NCI-H146 (cell line): ENCODE measurements around the gene CES3.
"Not testable (repeated sequence)": the region's sequence is repeated elsewhere in the genome, so short reads cannot be mapped to it uniquely, and the experiment has no call there.

Source experiments
- DNase-seq: peaks from one replicate; lab custom pipeline; 2025; lab: John Stamatoyannopoulos, UW

CES3 gene

DNA sequence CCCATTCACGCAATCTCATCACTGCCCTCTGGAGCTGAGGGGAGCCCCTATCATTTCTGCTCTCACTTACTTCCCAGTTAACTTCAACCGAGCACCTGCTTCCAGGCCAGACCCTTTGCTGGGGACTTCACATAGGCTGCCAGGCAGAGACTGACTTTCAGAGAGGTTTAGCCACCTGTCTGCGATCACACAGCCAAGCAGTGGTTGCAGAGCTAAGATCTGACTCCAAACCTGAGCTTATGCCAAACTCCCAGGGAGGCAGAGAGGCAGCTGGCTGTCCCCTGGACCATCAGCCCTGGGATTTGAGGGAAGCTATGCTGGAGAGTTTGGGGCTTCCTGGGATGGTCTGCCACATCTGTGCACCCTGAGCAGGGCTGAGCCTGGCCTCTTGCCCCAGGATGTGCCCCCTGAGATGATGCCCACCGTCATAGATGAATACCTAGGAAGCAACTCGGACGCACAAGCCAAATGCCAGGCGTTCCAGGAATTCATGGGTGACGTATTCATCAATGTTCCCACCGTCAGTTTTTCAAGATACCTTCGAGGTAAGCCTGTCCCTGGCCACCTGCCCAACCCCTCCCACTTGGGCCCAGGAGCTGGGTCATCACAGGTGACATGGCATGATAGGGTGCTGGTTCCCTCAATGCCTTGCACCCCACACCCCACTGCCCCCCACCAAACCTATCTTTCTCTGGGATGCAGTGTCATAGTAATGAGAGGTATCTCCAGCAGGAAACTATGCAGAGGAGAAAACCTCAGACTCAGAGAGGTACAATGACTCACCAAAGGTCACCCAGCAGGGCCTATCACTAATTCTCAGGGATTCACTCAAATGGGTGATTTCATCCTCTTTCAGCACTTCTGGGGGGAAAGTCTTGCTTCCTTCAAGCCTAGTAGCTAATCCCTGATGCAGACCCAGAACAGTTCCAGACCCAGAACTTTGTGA is 10.0 kb downstream of the CES3 start:
- no peak for DNase-seq

DNA sequence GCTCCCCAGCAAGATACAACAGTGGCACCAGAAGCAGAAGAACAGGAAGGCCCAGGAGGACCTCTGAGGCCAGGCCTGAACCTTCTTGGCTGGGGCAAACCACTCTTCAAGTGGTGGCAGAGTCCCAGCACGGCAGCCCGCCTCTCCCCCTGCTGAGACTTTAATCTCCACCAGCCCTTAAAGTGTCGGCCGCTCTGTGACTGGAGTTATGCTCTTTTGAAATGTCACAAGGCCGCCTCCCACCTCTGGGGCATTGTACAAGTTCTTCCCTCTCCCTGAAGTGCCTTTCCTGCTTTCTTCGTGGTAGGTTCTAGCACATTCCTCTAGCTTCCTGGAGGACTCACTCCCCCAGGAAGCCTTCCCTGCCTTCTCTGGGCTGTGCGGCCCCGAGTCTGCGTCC is 11.9 kb downstream of the CES3 start:
- no peak for DNase-seq

- no peak for DNase-seq
Observed at GRCh38 chr16:66973716-66974115, 12.7 kb downstream of the CES3 start.

- DNase-seq = peak; percentile 13
Observed at GRCh38 chr16:66974156-66974931, 13.3 kb downstream of the CES3 start.

GRCh38 chr16:66974932-66975246 is 13.8 kb downstream of the CES3 start:
- peak; percentile 23 for DNase-seq

- DNase-seq = no peak
Observed at GRCh38 chr16:66975302-66975893, 14.3 kb downstream of the CES3 start.

GRCh38 chr16:66976746-66977145 is 15.7 kb downstream of the CES3 start:
- no peak for DNase-seq

GRCh38 chr16:66977341-66978113 is 16.5 kb downstream of the CES3 start:
- DNase-seq = peak; percentile 68

GRCh38 chr16:66979011-66979717 is 18.1 kb downstream of the CES3 start:
- DNase-seq = no peak

DNA sequence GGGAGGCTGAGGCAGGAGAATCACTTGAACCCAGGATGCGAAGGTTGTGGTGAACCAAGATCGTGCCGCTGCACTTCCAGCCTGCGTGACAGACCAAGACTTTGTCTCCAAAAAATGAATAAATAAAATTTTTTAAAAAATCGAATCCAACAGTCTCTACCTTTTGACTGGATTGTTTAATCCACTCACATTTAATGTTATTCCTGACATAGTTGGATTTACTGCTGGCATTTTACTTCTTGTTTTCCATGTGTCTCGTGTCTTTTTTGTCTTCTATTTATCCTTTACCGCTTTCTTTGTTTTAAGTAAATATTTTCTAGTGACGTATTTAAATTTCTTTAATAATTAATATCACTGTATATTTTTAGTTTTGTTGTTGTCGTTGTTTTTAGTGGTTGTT is 22.0 kb downstream of the CES3 start:
- no peak for DNase-seq

- no peak for DNase-seq
Observed at GRCh38 chr16:66984892-66985311, 23.8 kb downstream of the CES3 start.

GRCh38 chr16:66986559-66986958 is 25.5 kb downstream of the CES3 start:
- DNase-seq = no peak

GRCh38 chr16:66988197-66988788 is 27.2 kb downstream of the CES3 start, which contains the start of gene CES4A:
Gene CES4A (plus strand): TSS chr16:66988589. CDS start chr16:66988773, 184 bp downstream.
- no peak for DNase-seq

GRCh38 chr16:66991545-66992077 is 30.5 kb downstream of the CES3 start:
- no peak for DNase-seq

DNA sequence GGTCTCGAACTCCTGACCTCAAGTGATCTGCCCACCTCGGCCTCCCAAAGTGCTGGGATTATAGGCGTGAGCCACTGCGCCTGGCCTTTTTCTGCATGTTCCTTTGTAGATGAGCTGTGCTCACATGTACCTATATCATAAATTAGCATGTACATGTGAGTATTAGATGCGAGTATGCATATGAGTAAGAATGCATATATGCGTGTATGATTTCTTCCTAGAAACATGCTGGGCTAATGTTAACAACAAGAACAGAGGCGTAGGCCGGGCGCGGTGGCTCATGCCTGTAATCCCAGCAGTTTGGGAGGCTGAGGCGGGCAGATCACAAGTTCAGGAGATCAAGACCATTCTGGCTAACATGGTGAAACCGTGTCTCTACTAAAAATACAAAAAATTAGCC is 32.5 kb downstream of the CES3 start:
- not testable (repeated sequence) for DNase-seq

- DNase-seq = no peak
Observed at GRCh38 chr16:66996324-66996982, 35.4 kb downstream of the CES3 start.

DNA sequence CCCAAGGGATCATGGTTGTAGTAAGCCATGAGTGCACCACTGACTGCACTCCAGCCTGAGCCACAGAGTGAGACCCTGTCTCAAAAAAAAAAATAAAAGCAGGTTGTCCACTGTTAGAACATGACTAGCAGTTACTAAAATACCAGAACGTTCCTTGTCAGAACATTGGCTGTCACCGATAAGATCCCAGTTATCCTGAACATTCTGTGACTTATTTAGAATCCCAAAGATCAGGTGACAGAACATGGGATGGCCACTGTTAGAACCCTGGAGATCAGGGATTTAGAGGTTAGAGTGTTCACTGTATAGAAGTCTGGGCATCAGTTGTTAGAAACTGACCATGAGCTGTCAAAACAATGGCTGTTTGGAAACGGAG is 35.9 kb downstream of the CES3 start:
- DNase-seq = no peak

DNA sequence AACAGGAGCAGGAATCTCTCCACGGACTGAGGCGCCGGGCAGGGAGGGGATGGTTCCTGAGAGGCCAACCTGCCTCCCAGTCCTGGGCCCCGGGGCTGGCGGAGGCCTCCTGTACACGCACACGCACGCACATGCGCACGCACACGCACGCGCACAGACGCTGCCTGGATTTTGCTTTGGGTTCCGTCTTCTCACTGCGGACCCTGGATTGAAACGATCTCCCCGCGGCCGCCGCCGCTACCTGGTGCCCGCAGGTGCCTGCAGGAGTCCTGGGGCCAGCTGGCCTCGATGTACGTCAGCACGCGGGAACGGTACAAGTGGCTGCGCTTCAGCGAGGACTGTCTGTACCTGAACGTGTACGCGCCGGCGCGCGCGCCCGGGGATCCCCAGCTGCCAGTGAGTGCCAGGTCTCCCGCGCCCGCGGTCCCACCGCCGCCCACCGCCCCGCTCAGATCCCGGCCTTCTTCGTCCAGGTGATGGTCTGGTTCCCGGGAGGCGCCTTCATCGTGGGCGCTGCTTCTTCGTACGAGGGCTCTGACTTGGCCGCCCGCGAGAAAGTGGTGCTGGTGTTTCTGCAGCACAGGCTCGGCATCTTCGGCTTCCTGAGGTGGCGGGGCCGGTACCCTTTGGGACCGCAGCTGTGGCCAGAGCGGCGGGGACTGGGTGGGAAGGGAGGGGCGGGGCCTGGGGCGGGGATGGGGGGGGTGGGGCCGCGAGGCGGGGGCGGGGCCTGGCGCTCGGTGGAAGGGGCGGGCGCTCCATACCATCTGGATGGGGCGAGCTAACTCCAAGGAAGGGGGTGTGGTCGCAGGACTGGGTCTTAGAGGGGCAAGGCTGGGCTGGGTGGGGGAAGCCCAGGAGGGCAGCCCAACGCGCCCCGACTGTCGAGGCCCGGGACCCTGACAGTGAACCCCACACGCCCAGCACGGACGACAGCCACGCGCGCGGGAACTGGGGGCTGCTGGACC is 39.6 kb downstream of the CES3 start:
- peak; percentile 68 for DNase-seq

- DNase-seq = no peak
Observed at GRCh38 chr16:67001726-67002125, 40.7 kb downstream of the CES3 start.
